Measurements from ENCODE around the gene POMC. TPM values are rescaled to one million over a fixed set of nuclear protein-coding genes. Genes with fewer than 3 reads are reported as not detected.

The POMC gene
- total and polyA plus RNA-seq, 2 donors from 2014 or later = 1.5 to 2.1 TPM

- no peaks in the 10 kb centered on the region for H3K9me3 ChIP-seq (ENCODE audit: control insufficient read depth in 2 of 3, insufficient read depth in 1 of 3, low read length in 3 of 3)
- no peak overlapping the region for H3K9ac ChIP-seq (ENCODE audit: low read length in 3 of 3)
- H3K27ac ChIP-seq (ENCODE audit: low read depth in 2 of 2, low read length in 2 of 2) = no peak overlapping the region
- H3K27me3 ChIP-seq (ENCODE audit: control insufficient read depth, insufficient read depth, low read length) = no peaks in the 10 kb centered on the region
- no peak for TF ChIP-seq CTCF (IDR thresholded peaks at IDR 0.05; ENCODE audit: borderline replicate concordance, extremely low read depth, insufficient read depth)
- intact Hi-C loops (cut with DNase I) = no loop called here
- DNase-seq (no peak), FAIRE-seq (no peak)
- H3K36me3 ChIP-seq (ENCODE audit: control insufficient read depth in 2 of 3, insufficient read depth in 3 of 3, low read length in 3 of 3) = no peaks in the 10 kb centered on the region
- H3K4me1 ChIP-seq (ENCODE audit: control insufficient read depth in 2 of 3, insufficient read depth in 2 of 3, low read depth in 1 of 3, low read length in 3 of 3) = no peaks in the 10 kb centered on the region
- H3K4me3 ChIP-seq (ENCODE audit: low read length in 3 of 3) = no peak overlapping the region
Measured at GRCh38 chr2:25119263-25119662, 49.1 kb downstream of the POMC start.

- Histone ChIP-seq H3K9me3 (ENCODE audit: control insufficient read depth in 2 of 3, insufficient read depth in 1 of 3, low read length in 3 of 3) (no peaks in the 10 kb centered on the region), H3K4me1 (ENCODE audit: control insufficient read depth in 2 of 3, insufficient read depth in 2 of 3, low read depth in 1 of 3, low read length in 3 of 3) (no peaks in the 10 kb centered on the region), H3K9ac (ENCODE audit: low read length in 3 of 3) (no peak overlapping the region), H3K36me3 (ENCODE audit: control insufficient read depth in 2 of 3, insufficient read depth in 3 of 3, low read length in 3 of 3) (no peaks in the 10 kb centered on the region), H3K27ac (ENCODE audit: low read depth in 2 of 2, low read length in 2 of 2) (no peak overlapping the region), H3K4me3 (ENCODE audit: low read length in 3 of 3) (no peak overlapping the region), H3K27me3 (ENCODE audit: control insufficient read depth, insufficient read depth, low read length) (no peaks in the 10 kb centered on the region)
- intact Hi-C loops (cut with DNase I) = no loop called here
- FAIRE-seq (no peak), DNase-seq (no peak)
- no peak for TF ChIP-seq CTCF (IDR thresholded peaks at IDR 0.05; ENCODE audit: borderline replicate concordance, extremely low read depth, insufficient read depth)
Measured at GRCh38 chr2:25116956-25117355, 51.4 kb downstream of the POMC start.

- Histone ChIP-seq H3K27ac (ENCODE audit: low read depth in 2 of 2, low read length in 2 of 2) (no peak overlapping the region), H3K27me3 (ENCODE audit: control insufficient read depth, insufficient read depth, low read length) (no peaks in the 10 kb centered on the region), H3K4me3 (ENCODE audit: low read length in 3 of 3) (no peak overlapping the region), H3K9ac (ENCODE audit: low read length in 3 of 3) (no peak overlapping the region), H3K9me3 (ENCODE audit: control insufficient read depth in 2 of 3, insufficient read depth in 1 of 3, low read length in 3 of 3) (no peaks in the 10 kb centered on the region), H3K4me1 (ENCODE audit: control insufficient read depth in 2 of 3, insufficient read depth in 2 of 3, low read depth in 1 of 3, low read length in 3 of 3) (no peaks in the 10 kb centered on the region), H3K36me3 (ENCODE audit: control insufficient read depth in 2 of 3, insufficient read depth in 3 of 3, low read length in 3 of 3) (no peaks in the 10 kb centered on the region)
- DNase-seq (no peak), FAIRE-seq (no peak)
- no peak for TF ChIP-seq CTCF (IDR thresholded peaks at IDR 0.05; ENCODE audit: borderline replicate concordance, extremely low read depth, insufficient read depth)
- intact Hi-C loops (cut with DNase I) = no loop called here
Measured at GRCh38 chr2:25115902-25116301, 52.5 kb downstream of the POMC start.

GRCh38 chr2:25115249-25115883 lies 53.0 kb downstream of the POMC start:
- H3K27me3 ChIP-seq (ENCODE audit: control insufficient read depth, insufficient read depth, low read length) = no peaks in the 10 kb centered on the region
- intact Hi-C loops (cut with DNase I) = no loop called here
- no peaks in the 10 kb centered on the region for H3K36me3 ChIP-seq (ENCODE audit: control insufficient read depth in 2 of 3, insufficient read depth in 3 of 3, low read length in 3 of 3)
- FAIRE-seq = no peak
- no peaks in the 10 kb centered on the region for H3K4me1 ChIP-seq (ENCODE audit: control insufficient read depth in 2 of 3, insufficient read depth in 2 of 3, low read depth in 1 of 3, low read length in 3 of 3)
- no peak overlapping the region for H3K27ac ChIP-seq (ENCODE audit: low read depth in 2 of 2, low read length in 2 of 2)
- DNase-seq = no peak
- TF ChIP-seq CTCF (IDR thresholded peaks at IDR 0.05; ENCODE audit: borderline replicate concordance, extremely low read depth, insufficient read depth) = no peak
- no peak overlapping the region for H3K4me3 ChIP-seq (ENCODE audit: low read length in 3 of 3)
- H3K9ac ChIP-seq (ENCODE audit: low read length in 3 of 3) = no peak overlapping the region
- no peaks in the 10 kb centered on the region for H3K9me3 ChIP-seq (ENCODE audit: control insufficient read depth in 2 of 3, insufficient read depth in 1 of 3, low read length in 3 of 3)
